ENCODE measurements around the gene COX10. TPM values are rescaled to one million over a fixed set of nuclear protein-coding genes. Genes with fewer than 3 reads are reported as not detected.

COX10 gene
- total RNA-seq, 1 donor from 2014 or later = 18.4 TPM

GRCh38 chr17:14098246-14098645, 28.9 kb downstream of the COX10 start:
- TF ChIP-seq CTCF (IDR thresholded peaks at IDR 0.05; ENCODE audit: unreplicated experiment) = no peak
- Mint-ChIP-seq H3K36me3 (peaks cover 5% of the 10 kb centered on the region), H3K9me3 (no peaks in the 10 kb centered on the region), H3K4me1 (peaks cover 18% of the 10 kb centered on the region), H3K4me3 (no peak overlapping the region), H3K27me3 (ENCODE audit: low read depth) (no peaks in the 10 kb centered on the region), H3K27ac (peak overlapping the region; percentile 41)
- no peak for DNase-seq (ENCODE audit: low spot score in 2 of 2, unreplicated experiment in 2 of 2)

- Mint-ChIP-seq H3K9me3 (no peaks in the 10 kb centered on the region), H3K4me1 (peaks cover 10% of the 10 kb centered on the region)
These were observed 32.7 kb downstream of the COX10 start for GRCh38 chr17:14101976-14102375.

GRCh38 chr17:14103836-14104235, 34.5 kb downstream of the COX10 start:
- Mint-ChIP-seq H3K27ac (no peak overlapping the region), H3K9me3 (no peaks in the 10 kb centered on the region), H3K4me1 (peaks cover 12% of the 10 kb centered on the region), H3K36me3 (peaks cover 5% of the 10 kb centered on the region), H3K27me3 (ENCODE audit: low read depth) (no peaks in the 10 kb centered on the region), H3K4me3 (no peak overlapping the region)
- no peak for TF ChIP-seq CTCF (IDR thresholded peaks at IDR 0.05; ENCODE audit: unreplicated experiment)
- no peak for DNase-seq (ENCODE audit: low spot score in 2 of 2, unreplicated experiment in 2 of 2)

More at GRCh38 chr17:14101976-14102375, 32.7 kb downstream of the COX10 start:
- Mint-ChIP-seq H3K27me3 (ENCODE audit: low read depth) (no peaks in the 10 kb centered on the region), H3K36me3 (peaks cover 5% of the 10 kb centered on the region), H3K27ac (no peak overlapping the region), H3K4me3 (no peak overlapping the region)
- DNase-seq (ENCODE audit: low spot score in 2 of 2, unreplicated experiment in 2 of 2) = no peak
- no peak for TF ChIP-seq CTCF (IDR thresholded peaks at IDR 0.05; ENCODE audit: unreplicated experiment)

- TF ChIP-seq CTCF (IDR thresholded peaks at IDR 0.05; ENCODE audit: unreplicated experiment) = no peak
- DNase-seq (ENCODE audit: low spot score in 2 of 2, unreplicated experiment in 2 of 2) = no peak
- H3K4me1 Mint-ChIP-seq = peaks cover 12% of the 10 kb centered on the region
- peaks cover 5% of the 10 kb centered on the region for H3K36me3 Mint-ChIP-seq
- H3K9me3 Mint-ChIP-seq = no peaks in the 10 kb centered on the region
- no peaks in the 10 kb centered on the region for H3K27me3 Mint-ChIP-seq (ENCODE audit: low read depth)
- no peak overlapping the region for H3K27ac Mint-ChIP-seq
- H3K4me3 Mint-ChIP-seq = no peak overlapping the region
These were observed 35.4 kb downstream of the COX10 start for GRCh38 chr17:14104734-14105133.

GRCh38 chr17:14107889-14108288, 38.6 kb downstream of the COX10 start:
- H3K4me1 Mint-ChIP-seq = peaks cover 37% of the 10 kb centered on the region
- no peaks in the 10 kb centered on the region for H3K27me3 Mint-ChIP-seq (ENCODE audit: low read depth)
- no peaks in the 10 kb centered on the region for H3K9me3 Mint-ChIP-seq
- no peaks in the 10 kb centered on the region for H3K36me3 Mint-ChIP-seq
- H3K4me3 Mint-ChIP-seq = no peak overlapping the region
- no peak for DNase-seq (ENCODE audit: low spot score in 2 of 2, unreplicated experiment in 2 of 2)
- no peak overlapping the region for H3K27ac Mint-ChIP-seq
- TF ChIP-seq CTCF (IDR thresholded peaks at IDR 0.05; ENCODE audit: unreplicated experiment) = no peak

- no peak overlapping the region for H3K27ac Mint-ChIP-seq
- peaks cover 9% of the 10 kb centered on the region for H3K9me3 Mint-ChIP-seq
- peaks cover 5% of the 10 kb centered on the region for H3K36me3 Mint-ChIP-seq
- DNase-seq (ENCODE audit: low spot score in 2 of 2, unreplicated experiment in 2 of 2) = no peak
- no peak overlapping the region for H3K4me3 Mint-ChIP-seq
- H3K4me1 Mint-ChIP-seq = peaks cover 34% of the 10 kb centered on the region
- TF ChIP-seq CTCF (IDR thresholded peaks at IDR 0.05; ENCODE audit: unreplicated experiment) = no peak
- H3K27me3 Mint-ChIP-seq (ENCODE audit: low read depth) = no peaks in the 10 kb centered on the region
These were observed 43.1 kb downstream of the COX10 start for GRCh38 chr17:14112407-14112806.

Data from mesothelial cell of epicardium (in vitro differentiated cells).